ENCODE results near the gene KCNC3.

GRCh38 chr19:50328873-50329145, 368 bp downstream of the KCNC3 start:
- no peak; a peak in 1 of 4 replicates for TF ChIP-seq CTCF (conservative IDR thresholded peaks at IDR 0.05; ENCODE audit: low read depth in 2 of 2)
- TF ChIP-seq EZH2 (IDR thresholded peaks at IDR 0.05; ENCODE audit: low read depth, unreplicated experiment) = no peak
- TF ChIP-seq EZH2phosphoT487 (IDR thresholded peaks at IDR 0.05; ENCODE audit: unreplicated experiment) = no peak
